Activated CD4-positive, CD25-positive, alpha-beta regulatory T cell treated with anti-CD3 and anti-CD28 coated beads, Interleukin-2, amount 50 U/mL, for 72 hours (primary cell): ENCODE data around the gene HIVEP3.
A peak's percentile ranks its signal among the peaks of the same experiment; 100 is the strongest.

ENCODE experiments used
- DNase-seq: peaks from one replicate; pipeline ENCODE4 v3.0.0; 2021

Gene HIVEP3

DNA sequence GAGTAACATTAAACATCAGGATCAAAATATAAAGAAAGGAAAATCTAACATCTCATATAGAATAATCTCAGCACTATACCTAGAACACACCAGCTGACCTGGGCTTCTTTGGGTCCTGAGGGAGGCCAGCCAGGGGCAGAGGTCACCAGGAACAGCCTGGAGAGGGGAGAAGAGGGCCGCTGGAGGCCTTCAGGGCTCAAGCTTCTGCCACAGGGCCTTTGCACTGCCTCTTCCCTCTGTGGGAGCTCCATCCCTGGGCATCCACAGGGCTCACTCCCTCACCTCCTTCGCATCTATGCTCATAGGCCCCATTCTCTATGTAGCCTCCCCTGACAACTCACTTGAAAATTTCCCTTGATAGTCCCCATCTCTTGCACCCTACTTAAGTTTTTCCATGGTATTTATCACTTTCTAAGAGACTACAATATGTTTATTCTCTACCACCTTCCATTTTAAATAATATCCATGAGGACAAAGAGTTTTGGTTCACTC lies 73.9 kb downstream of the HIVEP3 start:
- DNase-seq: no peak

DNA sequence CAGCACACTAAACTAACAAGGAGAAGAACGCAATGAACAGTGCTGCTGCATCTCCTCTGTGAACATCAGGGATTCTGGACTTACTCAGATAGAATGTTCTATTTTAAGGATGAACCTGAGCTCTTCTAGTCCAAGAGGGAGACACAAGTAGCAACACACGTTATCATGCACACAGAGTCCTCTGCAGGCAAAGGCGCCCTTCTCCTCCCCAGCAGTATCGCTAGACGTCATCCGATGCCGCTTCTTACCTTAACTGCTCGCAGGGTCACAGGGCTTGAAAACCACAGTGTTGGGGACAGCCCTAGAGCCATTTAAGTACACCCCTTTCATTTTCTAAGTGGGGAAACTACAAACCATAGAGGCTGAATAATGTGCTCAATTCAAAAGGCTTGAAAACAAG lies 74.5 kb downstream of the HIVEP3 start:
- no peak for DNase-seq

DNA sequence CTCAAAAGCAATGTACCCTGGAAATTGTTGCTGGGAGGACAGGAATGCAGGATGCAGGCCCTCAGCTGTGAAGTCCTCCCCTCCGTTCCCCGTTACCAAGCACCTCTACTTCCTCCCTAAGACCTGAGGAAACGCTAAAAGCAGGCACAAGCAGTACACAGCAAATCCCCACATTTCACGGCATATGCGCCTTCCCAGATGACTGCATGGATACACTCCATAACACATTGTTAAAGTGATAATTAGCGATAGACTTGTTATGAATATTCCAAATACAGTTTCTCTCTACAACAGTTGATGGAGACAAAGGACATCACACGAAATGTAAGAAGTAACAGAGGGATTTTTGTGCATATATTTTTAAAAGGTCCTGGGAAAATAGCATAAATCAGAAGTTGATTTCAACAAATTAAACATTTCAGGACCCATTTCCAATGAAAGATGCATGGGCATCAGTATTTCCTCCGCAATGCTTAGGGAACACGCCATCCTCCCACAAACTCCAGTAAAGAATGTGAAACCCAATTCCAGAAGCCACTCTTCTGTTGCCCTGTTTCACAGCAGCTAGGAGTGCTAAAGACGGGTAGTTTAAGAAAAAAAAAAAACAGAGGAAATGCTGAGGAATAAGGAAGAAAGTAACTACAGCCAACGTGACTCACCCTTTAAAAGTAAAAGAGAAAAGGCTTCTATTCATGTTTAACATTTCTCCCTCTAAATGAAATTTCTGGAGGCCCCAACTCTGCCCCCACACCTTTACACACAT lies 75.5 kb downstream of the HIVEP3 start:
- no peak for DNase-seq

DNA sequence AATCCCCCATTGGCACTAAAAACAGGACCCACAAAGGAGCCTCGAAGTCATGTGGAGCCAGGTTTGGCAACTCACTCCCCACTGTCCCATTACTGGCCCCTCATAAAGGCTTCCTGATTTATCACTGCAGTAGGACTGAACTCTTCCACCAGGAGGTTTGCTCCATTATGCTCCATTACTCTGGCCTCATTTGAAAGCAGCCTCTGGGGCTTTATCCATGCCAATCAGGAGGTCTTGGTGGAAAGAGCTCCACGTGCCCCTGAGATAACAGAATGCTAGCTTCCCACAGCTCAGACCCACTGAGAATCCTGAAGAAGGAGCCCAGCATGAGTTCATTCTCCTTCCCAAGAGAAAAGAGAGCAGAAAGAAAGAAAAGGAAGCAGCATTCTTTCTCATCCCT lies 76.4 kb downstream of the HIVEP3 start:
- no peak for DNase-seq

DNA sequence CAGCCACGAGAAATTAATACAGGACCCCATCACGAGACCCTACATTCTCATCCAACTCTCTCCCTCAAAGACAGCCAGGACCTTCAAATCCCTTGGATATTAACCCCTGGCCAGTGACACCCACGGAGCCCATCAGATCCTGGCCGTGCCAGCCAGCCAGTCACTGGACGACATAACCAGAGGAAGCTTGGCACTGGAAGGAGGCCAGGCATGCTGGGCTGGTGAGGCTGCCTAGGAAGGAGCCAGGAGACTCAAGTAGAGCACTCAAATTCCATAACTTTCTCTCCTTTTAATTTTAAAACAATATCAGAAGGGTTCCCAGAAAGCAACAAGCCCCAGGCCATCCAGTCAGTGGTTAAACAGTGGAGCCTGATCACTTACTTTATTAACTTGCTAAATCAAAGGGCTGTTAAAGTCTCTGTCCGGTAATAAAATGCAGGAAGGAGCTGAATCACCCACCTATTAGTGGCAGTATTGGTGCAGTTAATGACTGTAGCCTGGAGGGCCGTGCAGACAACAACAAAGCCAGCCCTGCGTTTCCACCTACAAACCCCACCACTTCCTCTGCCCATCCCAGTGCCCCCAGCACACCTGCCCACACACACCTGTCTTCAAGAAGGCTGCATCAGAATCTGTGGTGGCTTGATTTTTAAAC lies 78.0 kb downstream of the HIVEP3 start:
- no peak for DNase-seq

DNA sequence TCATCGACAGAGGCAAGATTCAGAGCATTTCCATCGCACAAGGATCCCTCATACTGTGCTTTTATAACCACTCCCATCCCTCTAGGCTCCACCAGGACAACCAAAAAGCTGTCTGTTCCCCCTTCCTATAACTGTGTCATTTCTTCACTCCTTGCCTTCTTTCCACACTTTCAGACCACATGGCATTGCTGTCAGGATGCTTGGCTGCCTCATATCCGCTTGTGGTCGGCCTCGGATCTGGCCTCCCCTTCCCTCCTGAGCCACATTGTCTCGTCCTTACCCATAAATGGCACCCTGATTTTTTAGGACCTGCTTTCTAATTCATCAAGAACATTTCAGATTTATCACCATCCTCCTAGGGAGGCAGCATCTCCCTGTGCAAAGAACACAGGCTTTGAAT lies 80.5 kb downstream of the HIVEP3 start:
- no peak for DNase-seq

DNA sequence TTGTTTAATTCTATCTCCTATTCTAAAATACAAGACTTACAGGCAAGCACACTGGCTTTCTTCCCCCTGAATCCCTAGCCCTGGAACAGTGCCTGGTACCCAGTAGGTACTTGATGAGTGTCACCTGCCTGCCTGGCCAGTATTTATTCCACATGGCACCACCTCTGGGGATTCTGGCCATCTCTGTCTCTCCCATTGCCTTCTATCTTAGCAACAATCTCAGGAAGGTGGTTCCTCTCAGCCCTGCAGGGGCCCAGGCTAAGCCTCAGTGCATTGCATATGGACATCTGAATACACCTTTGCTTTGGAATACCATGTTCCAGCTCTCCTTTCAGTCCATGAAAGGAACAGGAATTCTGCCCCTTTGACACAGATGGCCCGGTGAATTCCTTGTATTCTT lies 81.0 kb downstream of the HIVEP3 start:
- DNase-seq: no peak

DNA sequence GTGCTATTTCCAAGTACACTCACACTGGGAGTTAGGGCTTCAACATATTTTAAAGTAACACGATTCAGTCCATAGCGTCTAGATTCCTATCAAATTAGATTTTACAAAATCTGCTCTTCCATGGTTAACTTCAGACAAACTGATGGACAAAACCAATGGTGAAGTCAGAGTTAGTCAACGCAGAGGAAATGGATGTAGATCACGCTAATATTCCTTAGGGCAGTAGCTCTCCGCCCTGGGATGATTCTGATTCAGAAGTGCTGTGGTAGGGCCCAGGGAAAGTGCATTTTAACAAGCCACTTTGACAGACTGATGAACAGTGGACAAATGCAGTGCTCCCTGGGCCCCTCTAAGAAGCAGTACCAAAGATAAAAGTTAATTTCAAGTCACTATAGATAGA lies 83.2 kb downstream of the HIVEP3 start:
- no peak for DNase-seq

DNA sequence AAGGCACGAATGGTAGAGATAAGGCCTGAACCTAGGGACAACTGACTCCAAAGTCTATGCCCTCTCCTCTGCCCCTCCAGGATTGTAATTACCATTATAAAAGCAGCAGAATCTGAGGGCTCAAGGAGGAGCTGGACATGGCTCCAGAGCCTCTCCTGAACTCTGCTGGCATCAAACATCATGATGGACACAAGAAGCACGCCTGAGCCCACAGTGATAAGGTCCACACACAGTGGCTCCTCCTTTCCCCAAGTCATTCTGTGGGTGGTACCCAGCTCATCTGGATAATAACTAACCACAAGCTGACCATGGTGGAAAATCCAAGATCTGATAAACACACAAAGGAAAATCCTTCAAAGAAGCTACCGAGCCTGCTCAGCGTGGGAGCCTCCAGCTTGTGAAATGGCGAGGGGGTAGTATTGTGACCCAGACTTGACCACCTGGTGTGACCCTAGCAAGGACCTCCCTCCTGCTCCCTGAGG lies 85.2 kb downstream of the HIVEP3 start:
- no peak for DNase-seq

DNA sequence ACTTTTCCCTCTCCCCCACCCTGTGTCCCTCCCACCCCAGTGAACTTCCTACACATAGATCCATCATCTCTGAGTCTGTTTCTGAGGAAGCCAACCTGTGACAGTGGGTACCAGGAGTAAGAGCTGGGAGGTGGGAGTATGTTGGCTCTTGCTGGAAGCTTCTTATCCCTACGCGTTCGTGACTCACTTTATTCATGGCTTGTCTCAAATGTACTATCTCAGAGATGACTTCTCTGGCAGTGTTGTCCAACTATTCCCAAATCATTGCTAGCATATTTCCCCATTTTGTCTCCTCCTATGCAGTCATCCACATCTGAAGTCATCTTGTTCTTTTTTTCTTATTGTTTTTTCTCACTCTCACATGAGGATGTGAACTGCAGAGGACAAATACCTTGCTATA lies 88.0 kb downstream of the HIVEP3 start:
- no peak for DNase-seq

DNA sequence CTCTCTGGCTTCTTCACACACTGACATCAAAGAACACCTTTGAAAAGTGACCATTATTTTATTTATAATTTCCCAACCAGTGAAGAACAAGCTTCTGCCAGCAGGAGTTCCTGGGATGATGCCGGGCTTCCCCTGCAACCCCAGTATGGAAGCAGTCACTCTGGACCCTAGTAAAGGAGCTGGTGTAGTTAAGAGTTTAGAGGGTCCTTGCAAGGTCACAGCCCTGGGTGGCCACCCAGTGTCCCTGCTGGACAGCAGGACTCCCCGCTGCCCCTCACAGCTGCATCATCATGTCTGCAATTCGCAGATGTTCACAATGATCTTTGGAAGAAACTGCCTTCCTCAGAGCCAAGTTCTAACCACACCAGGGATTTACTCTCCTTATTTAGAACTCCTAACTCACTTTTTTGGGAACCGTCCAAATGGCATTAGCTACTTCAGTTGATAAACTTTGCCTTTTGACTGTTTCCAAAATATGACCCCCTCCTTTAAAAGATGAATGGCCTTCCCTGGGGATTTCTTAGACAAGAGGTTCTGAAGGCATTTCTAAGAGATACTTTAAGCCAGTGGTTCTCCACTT lies 90.6 kb downstream of the HIVEP3 start:
- DNase-seq: no peak

DNA sequence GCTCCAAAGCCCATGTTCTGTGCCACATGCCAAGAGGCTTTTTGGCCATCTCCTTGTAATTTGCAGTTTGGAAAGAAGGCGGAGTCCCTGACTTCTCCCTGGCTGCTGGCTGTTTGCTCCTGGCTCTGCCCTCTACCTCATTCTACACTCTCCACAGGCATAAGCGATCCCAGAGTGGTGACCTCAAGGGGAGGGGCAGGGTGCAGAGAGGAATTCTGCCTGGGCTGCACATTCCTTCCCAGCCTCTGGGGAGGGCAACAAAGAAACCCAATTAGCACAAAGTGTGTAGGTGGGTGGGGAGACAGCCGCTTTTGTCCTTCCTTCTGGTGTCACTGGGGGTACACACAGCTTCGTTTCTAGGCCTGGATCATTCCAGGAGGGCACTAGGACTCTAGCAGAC lies 95.3 kb downstream of the HIVEP3 start:
- DNase-seq: no peak

DNA sequence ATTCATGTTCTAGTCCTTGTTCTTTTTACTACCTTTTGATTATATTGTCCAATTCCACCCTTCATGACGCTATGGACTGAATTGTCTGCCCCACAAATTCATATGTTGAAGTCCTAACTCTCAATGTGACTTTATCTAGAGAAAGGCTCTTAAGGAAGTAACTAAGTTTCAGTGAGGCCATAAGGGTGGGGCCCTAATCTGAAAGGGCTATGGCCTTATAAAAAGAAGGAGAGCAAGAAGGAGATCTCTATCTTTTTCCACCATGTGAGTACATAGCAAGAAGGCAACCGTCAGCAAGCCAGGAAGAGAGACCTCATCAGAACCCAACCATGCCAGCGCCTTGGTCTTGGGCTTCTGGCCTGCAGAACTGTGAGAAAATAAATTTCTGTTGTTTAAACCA lies 95.9 kb downstream of the HIVEP3 start:
- DNase-seq: no peak

DNA sequence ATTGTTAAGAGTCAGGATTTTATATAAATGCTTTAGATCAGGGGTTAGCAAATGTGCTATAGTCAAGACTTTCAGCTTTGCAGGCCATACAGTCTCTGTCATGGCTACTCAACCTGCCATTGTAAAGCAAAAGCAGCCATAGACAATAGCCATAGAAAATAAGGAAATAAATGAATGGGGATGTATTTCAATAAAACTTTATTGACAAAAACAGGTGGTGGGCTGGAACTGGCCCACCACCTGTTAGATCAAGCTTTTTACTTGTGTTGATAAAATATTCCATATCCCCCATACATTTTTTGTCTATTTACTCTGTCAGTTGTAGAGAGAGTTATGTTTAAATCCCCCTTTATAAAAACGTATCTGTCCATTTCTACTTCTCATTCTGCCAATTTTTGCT lies 98.9 kb downstream of the HIVEP3 start:
- no peak for DNase-seq

DNA sequence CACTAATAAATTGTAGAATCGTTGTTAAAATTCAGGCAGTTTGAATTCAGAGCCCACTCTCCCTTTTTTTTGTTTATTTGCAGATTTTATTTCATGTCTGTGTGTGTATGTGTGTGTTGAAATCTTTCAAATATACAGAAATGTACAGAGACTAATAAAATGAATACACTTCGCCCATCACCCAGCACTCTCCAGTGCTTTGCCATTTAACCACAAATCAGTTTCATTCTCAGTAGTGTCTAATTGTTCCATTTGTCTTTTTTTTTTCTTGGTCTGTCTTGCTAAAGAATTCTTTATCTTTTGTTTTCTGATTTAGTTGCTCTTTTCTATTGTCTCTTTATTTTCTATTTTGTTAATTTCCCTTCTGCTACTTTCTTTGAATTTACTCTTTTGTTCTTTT lies 99.7 kb downstream of the HIVEP3 start:
- DNase-seq: no peak

DNA sequence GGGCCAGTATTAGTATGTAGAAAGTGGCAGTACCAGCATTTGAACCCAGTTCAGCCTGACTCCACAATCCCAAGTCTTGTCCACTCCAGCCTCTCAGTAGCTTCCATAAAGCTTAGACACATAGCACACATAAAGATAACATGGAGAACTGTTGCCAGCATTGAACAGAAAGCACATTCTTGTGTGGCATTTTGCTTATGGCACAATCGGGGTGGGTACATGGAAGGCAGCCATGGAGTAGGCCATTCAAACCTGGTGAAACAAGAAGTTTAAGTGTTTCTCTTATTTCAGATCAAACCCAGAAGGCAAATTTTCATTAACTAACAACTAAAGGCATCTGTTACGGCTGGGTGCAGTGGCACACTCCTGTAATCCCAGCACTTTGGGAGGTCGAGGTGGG lies 102.7 kb downstream of the HIVEP3 start:
- DNase-seq: no peak

DNA sequence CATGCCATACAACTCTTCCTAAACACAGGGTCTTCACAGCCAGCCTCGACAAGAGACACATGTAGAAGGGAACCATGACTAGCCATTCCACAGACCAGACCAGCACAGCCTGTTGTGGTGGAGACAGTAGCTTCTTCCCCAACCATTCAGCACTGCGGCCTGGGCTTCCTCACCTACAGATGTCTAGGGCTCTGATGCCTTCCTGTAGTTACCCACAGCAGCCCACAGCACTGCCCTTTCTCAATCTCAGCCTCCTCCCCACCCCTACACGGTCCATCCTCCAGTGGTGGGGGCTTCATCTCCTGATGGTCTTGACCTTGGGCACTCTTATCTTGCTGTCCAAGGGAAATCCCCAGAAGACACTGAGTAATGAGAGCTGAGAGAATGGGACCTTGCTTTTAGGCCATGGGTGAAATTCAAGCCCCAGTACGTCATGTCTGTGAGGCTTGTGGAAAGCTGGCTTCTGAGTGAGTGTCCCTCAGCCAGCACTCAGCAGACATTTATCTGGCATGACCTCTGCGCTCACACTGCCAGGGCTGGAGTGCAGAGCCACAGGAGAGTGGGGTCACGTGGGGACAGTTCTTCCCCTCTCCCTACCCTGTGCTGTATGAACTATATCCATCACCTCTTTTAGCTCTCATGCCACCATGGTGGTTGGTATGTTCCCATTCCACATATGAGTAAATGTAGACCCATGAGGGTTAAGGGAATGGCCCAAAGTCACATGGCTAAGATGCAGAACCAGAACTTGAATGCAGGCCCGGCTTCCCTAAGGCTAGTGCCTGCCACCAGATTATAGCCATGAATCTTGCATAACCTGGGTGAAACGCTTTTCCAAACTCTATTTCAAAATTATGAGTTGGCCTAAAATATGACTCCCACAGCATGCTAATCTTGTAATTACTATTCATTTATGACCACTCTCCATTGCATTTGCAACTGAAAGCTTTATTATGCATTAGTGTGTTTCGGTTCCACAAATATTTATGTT lies 104.7 kb downstream of the HIVEP3 start:
- no peak for DNase-seq

DNA sequence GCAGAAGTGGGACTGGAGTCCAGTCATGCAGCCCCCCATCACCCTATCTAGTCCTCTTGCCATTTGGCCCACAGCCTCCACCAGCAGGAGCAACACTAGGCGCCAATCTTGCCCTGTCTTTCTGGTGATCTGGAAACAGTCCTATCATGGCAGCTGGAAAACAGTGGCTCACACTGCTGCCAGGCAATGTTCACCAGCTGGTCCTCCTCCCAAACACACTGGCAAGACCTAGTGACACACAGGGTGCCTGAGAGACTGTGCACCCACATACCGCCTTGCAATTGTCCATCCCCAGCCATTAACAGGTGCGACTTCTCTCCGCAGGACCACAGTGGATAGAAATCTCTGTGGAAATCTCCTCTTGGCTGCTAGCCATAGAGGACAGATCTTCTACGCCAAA lies 105.5 kb downstream of the HIVEP3 start:
- no peak for DNase-seq

DNA sequence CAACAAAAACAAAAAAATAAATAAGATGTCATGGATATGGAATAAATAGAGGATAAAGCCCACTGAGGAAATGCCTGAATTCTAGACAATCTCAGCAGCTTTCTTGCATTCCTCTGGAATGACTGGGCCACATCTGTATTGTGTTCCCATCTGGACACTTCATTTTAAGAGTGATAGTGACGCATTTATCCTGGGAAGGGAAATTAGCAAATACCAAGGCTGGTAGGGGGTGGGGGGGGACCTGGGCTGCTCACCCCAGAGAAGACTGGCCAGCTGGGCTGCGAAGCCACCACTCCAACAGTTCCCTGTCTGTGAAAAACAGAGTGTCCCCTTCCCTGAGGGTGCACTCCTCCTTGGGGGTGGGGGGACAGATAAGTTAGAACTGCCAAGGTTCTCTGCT lies 106.3 kb downstream of the HIVEP3 start:
- DNase-seq: no peak

DNA sequence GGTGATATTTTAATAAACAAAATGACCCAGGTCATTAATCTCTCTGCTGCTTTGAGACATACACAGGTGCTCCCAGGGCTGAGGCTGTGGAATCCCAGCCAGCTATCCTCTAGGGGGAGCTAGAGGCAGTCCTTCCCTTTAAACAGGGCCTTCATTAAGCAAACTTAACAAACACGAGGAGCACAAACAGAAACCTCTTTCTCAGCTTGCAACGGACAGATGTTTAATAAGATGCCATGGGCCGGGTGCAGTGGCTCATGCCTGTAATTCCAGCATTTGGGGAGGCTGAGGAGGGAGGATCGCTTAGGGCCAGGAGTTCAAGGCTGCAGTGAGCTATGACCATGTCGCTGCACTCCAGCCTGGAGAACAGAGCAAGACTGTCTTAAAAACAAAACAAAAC lies 106.7 kb downstream of the HIVEP3 start:
- no peak for DNase-seq

DNA sequence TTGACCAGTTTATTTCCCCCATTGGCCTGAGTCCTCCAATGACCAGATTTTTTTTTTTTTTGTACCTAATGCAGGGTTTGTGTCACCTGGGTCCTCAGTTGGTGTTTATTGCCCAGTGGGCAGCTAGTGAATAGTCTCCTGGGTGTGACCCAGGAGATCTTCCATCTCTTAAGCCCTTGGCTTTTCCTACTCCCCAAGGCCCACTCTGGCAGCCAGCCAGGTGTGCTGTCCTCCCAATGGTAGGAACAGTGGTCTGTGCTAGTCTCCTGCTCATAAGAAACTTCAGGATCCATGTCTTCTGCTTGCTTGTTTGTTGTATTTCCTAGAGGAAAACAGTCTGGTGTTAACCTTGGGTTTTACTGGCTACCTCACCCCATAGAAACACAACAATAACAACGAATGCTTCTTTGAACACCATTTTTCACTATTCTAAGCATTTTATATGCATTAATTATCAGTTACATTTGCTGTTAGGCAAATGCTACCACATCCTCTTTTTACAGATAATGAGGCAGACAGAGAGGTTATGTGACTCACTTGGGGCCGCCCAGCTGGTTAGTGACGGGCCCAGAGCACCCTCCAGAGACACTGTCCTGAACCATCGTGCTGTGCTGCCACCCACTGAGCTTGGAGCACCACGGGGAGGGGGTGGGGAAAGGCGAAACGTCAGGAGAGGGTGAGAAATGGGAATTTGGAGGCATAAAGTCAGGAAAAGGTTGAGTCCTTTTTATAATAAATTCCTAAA lies 107.5 kb downstream of the HIVEP3 start:
- DNase-seq: peak; percentile 57

DNA sequence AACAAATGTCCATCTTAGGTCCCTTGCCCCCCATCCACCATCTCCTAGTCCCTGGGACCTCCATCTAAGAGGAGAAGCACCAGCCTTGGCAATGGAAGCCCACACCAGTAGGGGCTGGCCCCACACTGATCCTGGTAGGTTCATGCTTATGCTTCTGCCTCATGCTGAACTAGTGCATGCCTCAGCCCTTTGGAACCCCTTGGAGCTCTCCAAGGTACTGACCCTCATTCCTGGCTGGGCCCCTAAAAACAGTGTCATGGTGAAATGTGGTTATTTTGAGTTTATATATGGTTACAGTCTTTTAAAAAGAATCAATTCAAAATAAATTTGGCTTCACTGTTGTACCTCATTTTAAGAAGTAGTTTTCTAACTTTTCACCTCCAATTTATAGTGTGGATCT lies 108.3 kb downstream of the HIVEP3 start:
- DNase-seq: no peak
